Stimulated activated CD4-positive, alpha-beta T cell treated with anti-CD3 and anti-CD28 coated beads, Interleukin-2, amount 100 ng/mL, for 48 hours (primary cell): ENCODE results near the gene SPOUT1.
"Not testable (repeated sequence)": the region's sequence is repeated elsewhere in the genome, so short reads cannot be mapped to it uniquely, and the experiment has no call there.

Source experiments
- DNase-seq, 2 donors: peaks; one replicate each; pipeline ENCODE4 v3.0.0-alpha.2; 2020

SPOUT1 gene

GRCh38 chr9:128829477-128830251 is at the start of gene SPOUT1:
TSS of gene SPOUT1 (minus strand) at chr9:128829794. CDS start at chr9:128829780, 14 bp downstream.
- peak; percentile 93 to 94 for DNase-seq

- DNase-seq = no peak
These were observed 48.3 kb upstream of the SPOUT1 start for GRCh38 chr9:128877852-128878251.

GRCh38 chr9:128870941-128871265 is 41.3 kb upstream of the SPOUT1 start:
- DNase-seq = not testable (repeated sequence)

GRCh38 chr9:128870128-128870940 is 40.7 kb upstream of the SPOUT1 start:
- no peak for DNase-seq

GRCh38 chr9:128863647-128864046 is 34.1 kb upstream of the SPOUT1 start:
- peak; percentile 86 to 93 for DNase-seq

- DNase-seq = no peak
These were observed 32.8 kb upstream of the SPOUT1 start for GRCh38 chr9:128862401-128862851.

GRCh38 chr9:128861501-128861900 is 31.9 kb upstream of the SPOUT1 start:
- DNase-seq = no peak

GRCh38 chr9:128860937-128861336 is 31.3 kb upstream of the SPOUT1 start:
- no peak for DNase-seq

GRCh38 chr9:128858476-128858875 is 28.9 kb upstream of the SPOUT1 start:
- not testable (repeated sequence) for DNase-seq

GRCh38 chr9:128854454-128854853 is 24.9 kb upstream of the SPOUT1 start:
- not testable (repeated sequence) for DNase-seq

- DNase-seq = not testable (repeated sequence)
These were observed 23.1 kb upstream of the SPOUT1 start for GRCh38 chr9:128852646-128853045.

- DNase-seq = not testable (repeated sequence)
These were observed 22.4 kb upstream of the SPOUT1 start for GRCh38 chr9:128851779-128852600.

- DNase-seq = not testable (repeated sequence)
These were observed 21.4 kb upstream of the SPOUT1 start for GRCh38 chr9:128851024-128851423.

GRCh38 chr9:128847803-128848202 is 18.2 kb upstream of the SPOUT1 start:
- no peak for DNase-seq

- no peak for DNase-seq
These were observed 17.1 kb upstream of the SPOUT1 start for GRCh38 chr9:128846680-128847030.

GRCh38 chr9:128845186-128845931 is 15.8 kb upstream of the SPOUT1 start:
- no peak for DNase-seq

GRCh38 chr9:128843171-128843570 is 13.6 kb upstream of the SPOUT1 start:
- DNase-seq = not testable (repeated sequence)

- DNase-seq = no peak
These were observed 12.3 kb upstream of the SPOUT1 start for GRCh38 chr9:128841694-128842492.

GRCh38 chr9:128840524-128840923 is 10.9 kb upstream of the SPOUT1 start:
- no peak for DNase-seq

- DNase-seq = no peak
These were observed 8.7 kb upstream of the SPOUT1 start for GRCh38 chr9:128838338-128838737.

- DNase-seq = no peak
These were observed 7.0 kb upstream of the SPOUT1 start for GRCh38 chr9:128836509-128837145.
